ENCODE results near the gene AP2A2.

AP2A2 gene

GRCh38 chr11:1034456-1035295 is 109.0 kb downstream of the AP2A2 start:
- no peak overlapping the region for H3K4me3 ChIP-seq (replicated peaks; ENCODE audit: low read depth, low read length)
- no peak for TF ChIP-seq CTCF (IDR thresholded peaks at IDR 0.05; ENCODE audit: low read length, missing control alignments)
- DNase-seq (ENCODE audit: low read depth) = no peak

- H3K4me3 ChIP-seq (replicated peaks; ENCODE audit: low read depth, low read length) = no peak overlapping the region
- DNase-seq (ENCODE audit: low read depth) = no peak
- no peak for TF ChIP-seq CTCF (IDR thresholded peaks at IDR 0.05; ENCODE audit: low read length, missing control alignments)
These were observed 110.1 kb downstream of the AP2A2 start for GRCh38 chr11:1035577-1036283.

- no peak for DNase-seq (ENCODE audit: low read depth)
- no peak within 1 kb of the TSS for H3K4me3 ChIP-seq (replicated peaks; ENCODE audit: low read depth, low read length)
- TF ChIP-seq CTCF (IDR thresholded peaks at IDR 0.05; ENCODE audit: low read length, missing control alignments) = no peak
These were observed 110.7 kb downstream of the AP2A2 start, which contains the start of gene MUC6 for GRCh38 chr11:1036303-1036923. Gene MUC6, minus strand, starts transcription at chr11:1036718. Its CDS starts 63 bp downstream, at chr11:1036655.

GRCh38 chr11:1036931-1037330 is 111.3 kb downstream of the AP2A2 start:
- no peak for DNase-seq (ENCODE audit: low read depth)
- TF ChIP-seq CTCF (IDR thresholded peaks at IDR 0.05; ENCODE audit: low read length, missing control alignments) = no peak
- no peak overlapping the region for H3K4me3 ChIP-seq (replicated peaks; ENCODE audit: low read depth, low read length)

- DNase-seq (ENCODE audit: low read depth) = no peak
- H3K4me3 ChIP-seq (replicated peaks; ENCODE audit: low read depth, low read length) = no peak overlapping the region
- no peak for TF ChIP-seq CTCF (IDR thresholded peaks at IDR 0.05; ENCODE audit: low read length, missing control alignments)
These were observed 111.9 kb downstream of the AP2A2 start for GRCh38 chr11:1037506-1038055.

- H3K4me3 ChIP-seq (replicated peaks; ENCODE audit: low read depth, low read length) = no peak overlapping the region
- no peak for TF ChIP-seq CTCF (IDR thresholded peaks at IDR 0.05; ENCODE audit: low read length, missing control alignments)
- no peak for DNase-seq (ENCODE audit: low read depth)
These were observed 112.7 kb downstream of the AP2A2 start for GRCh38 chr11:1038361-1038760.

All from fibroblast of pulmonary artery (primary cell).